ENCODE measurements around the gene PDE4D. TPM values are rescaled to one million over a fixed set of nuclear protein-coding genes. Genes with fewer than 3 reads are reported as not detected.
A peak's percentile ranks its signal among the peaks of the same experiment; 100 is the strongest.

Gene PDE4D
- total RNA-seq, 4 donors from 2014 or later = 15.9 to 66.3 (median 48.7) TPM

GRCh38 chr5:59171131-59171530 is 722.4 kb downstream of the PDE4D start:
- Histone ChIP-seq H3K27ac (no peak overlapping the region), H3K27me3 (no peaks in the 10 kb centered on the region), H3K4me1 (peaks cover 0 to 6% (median 0%) of the 10 kb centered on the region in 4 donors), H3K36me3 (no peaks in the 10 kb centered on the region), H3K4me3 (no peak overlapping the region), H3K9me3 (no peaks in the 10 kb centered on the region)
- no peak for DNase-seq (ENCODE audit: low spot score in 2 of 2)
- TF ChIP-seq CTCF (IDR thresholded peaks at IDR 0.05) (no peak), EP300 (IDR thresholded peaks at IDR 0.05) (no peak), POLR2A (IDR thresholded peaks at IDR 0.05) (no peak)
- WGBS, 2 donors = 68 to 96% methylated on average over 2 of the region's 2 CpGs

GRCh38 chr5:59169768-59170150 is 723.8 kb downstream of the PDE4D start:
- WGBS, 2 donors = 81 to 92% methylated on average over 1 of the region's 1 CpG
- H3K27me3 ChIP-seq = no peaks in the 10 kb centered on the region
- H3K4me1 ChIP-seq = peaks cover 0 to 6% (median 0%) of the 10 kb centered on the region in 4 donors
- no peaks in the 10 kb centered on the region for H3K9me3 ChIP-seq
- peak overlapping the region in 1 of 4 donors; percentile 15 for H3K27ac ChIP-seq
- no peak for DNase-seq (ENCODE audit: low spot score in 2 of 2)
- H3K4me3 ChIP-seq = no peak overlapping the region
- TF ChIP-seq EP300 (IDR thresholded peaks at IDR 0.05) (no peak), CTCF (IDR thresholded peaks at IDR 0.05) (no peak)
- no peaks in the 10 kb centered on the region for H3K36me3 ChIP-seq

DNA sequence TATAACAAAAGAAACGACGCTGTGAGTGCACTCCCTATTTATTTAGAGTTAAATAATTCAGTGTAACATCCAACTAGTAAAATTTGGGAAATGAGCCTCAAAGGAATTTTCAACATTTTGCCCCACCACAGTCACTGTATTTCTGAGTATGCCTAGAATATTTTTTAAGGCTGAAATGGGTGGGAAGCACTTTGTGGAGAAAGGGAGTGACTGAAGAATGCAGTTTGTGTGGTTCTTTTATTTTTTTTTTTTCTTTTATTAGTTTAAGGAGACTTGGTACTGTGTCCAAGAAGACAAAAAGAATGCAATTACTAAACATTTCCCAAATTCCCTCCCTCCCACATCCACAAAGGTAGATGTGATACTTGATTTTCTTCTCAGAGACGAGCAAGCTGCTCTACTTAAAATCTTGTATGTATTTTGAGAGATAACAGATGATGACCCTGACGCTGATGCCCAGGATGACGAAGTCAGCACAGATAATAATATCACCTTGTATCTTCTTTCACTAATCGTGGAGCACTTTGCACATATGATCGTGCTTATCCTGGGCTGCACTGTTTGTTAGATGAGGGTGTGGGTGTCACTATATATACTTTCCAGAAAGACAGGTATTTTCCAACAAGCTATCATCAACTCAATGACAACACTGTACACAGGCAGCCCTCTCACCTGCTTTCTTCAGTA is 724.3 kb downstream of the PDE4D start:
- Histone ChIP-seq H3K36me3 (no peaks in the 10 kb centered on the region), H3K27ac (peak overlapping the region in 1 of 4 donors; percentile 15), H3K4me1 (peaks cover 0 to 6% (median 0%) of the 10 kb centered on the region in 4 donors), H3K9me3 (no peaks in the 10 kb centered on the region), H3K4me3 (no peak overlapping the region), H3K27me3 (no peaks in the 10 kb centered on the region)
- TF ChIP-seq POLR2A (IDR thresholded peaks at IDR 0.05) (no peak), CTCF (IDR thresholded peaks at IDR 0.05) (no peak), EP300 (IDR thresholded peaks at IDR 0.05) (no peak)
- no peak for DNase-seq (ENCODE audit: low spot score in 2 of 2)
- WGBS, 2 donors = 64 to 72% methylated on average over 7 of the region's 7 CpGs

GRCh38 chr5:59168067-59168466 is 725.5 kb downstream of the PDE4D start:
- H3K4me1 ChIP-seq = peaks cover 0 to 6% (median 0%) of the 10 kb centered on the region in 4 donors
- H3K27me3 ChIP-seq = no peaks in the 10 kb centered on the region
- H3K27ac ChIP-seq = peak overlapping the region in 1 of 4 donors; percentile 20
- no peak for TF ChIP-seq CTCF (IDR thresholded peaks at IDR 0.05)
- TF ChIP-seq EP300 (IDR thresholded peaks at IDR 0.05) = no peak
- TF ChIP-seq POLR2A (IDR thresholded peaks at IDR 0.05) = no peak
- WGBS, 2 donors = 82 to 85% methylated on average over 6 of the region's 6 CpGs
- no peaks in the 10 kb centered on the region for H3K36me3 ChIP-seq
- no peak overlapping the region for H3K4me3 ChIP-seq
- no peak for DNase-seq (ENCODE audit: low spot score in 2 of 2)
- no peaks in the 10 kb centered on the region for H3K9me3 ChIP-seq

DNA sequence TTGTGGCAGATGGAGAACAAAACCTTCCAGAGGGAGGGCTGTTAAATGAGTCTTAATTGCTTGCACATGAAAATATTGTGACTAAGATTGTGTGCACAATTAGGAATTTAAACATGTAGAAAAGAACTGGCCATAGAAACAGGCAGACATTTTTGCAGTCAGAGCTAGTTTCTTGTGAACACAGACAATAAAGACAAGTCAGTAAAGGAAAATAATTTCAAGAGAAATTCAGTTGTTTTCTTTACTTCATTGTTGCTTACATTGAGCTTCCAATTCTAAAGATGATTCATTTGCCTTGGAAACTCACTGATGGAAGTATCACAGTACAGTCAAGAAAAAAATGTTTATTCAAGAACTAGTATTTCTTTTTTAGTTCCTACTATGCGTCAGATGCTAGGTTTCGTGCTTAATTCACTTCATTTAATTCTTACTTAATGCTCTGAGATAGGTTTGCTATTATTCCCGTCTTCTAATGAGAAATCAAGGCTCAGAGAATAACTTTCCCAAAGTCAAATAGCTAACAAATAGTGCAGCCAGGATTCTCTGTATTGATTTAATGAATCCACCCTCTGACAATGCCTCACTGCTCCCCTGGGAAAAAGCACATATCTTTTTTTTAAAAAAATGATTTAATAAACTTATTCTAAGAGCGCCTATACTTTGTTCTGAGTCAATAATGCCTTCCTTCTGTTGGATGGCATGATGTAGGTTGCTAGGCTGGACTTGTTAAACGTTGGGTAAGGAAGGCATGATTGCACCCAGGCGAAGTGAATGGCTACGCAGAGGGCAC is 729.3 kb downstream of the PDE4D start:
- no peak overlapping the region for H3K27ac ChIP-seq
- DNase-seq (ENCODE audit: low spot score in 2 of 2) = no peak
- 80 to 82% methylated on average over 7 of the region's 7 CpGs for WGBS, 2 donors
- H3K4me3 ChIP-seq = no peak overlapping the region
- H3K9me3 ChIP-seq = no peaks in the 10 kb centered on the region
- H3K27me3 ChIP-seq = no peaks in the 10 kb centered on the region
- TF ChIP-seq EP300 (IDR thresholded peaks at IDR 0.05) (no peak), POLR2A (IDR thresholded peaks at IDR 0.05) (no peak), CTCF (IDR thresholded peaks at IDR 0.05) (no peak)
- peaks cover 0 to 6% (median 0%) of the 10 kb centered on the region in 4 donors for H3K4me1 ChIP-seq
- H3K36me3 ChIP-seq = no peaks in the 10 kb centered on the region

Measured in tibial nerve (tissue), 4 donors.